Measurements from ENCODE around the gene ZNRD2. TPM values are rescaled to one million over a fixed set of nuclear protein-coding genes. Genes with fewer than 3 reads are reported as not detected.

The ZNRD2 gene
- total RNA-seq, 4 donors from 2014 or later, result 43.6 to 77.3 (median 63.3) TPM

GRCh38 chr11:65548395-65548794 lies 21.9 kb upstream of the ZNRD2 start:
- TF ChIP-seq CTCF (IDR thresholded peaks at IDR 0.05) (no peak), POLR2AphosphoS5 (IDR thresholded peaks at IDR 0.05) (no peak), EP300 (IDR thresholded peaks at IDR 0.05) (no peak), POLR2A (IDR thresholded peaks at IDR 0.05; ENCODE audit: low read depth) (no peak)
- Histone ChIP-seq H3K4me1 (peaks cover 0 to 29% (median 27%) of the 10 kb centered on the region in 4 donors), H3K27ac (replicated peaks in 1 of 4) (peak overlapping the region in 1 of 4 donors; percentile 5), H3K36me3 (peaks cover 0 to 92% (median 80%) of the 10 kb centered on the region in 4 donors), H3K27me3 (no peaks in the 10 kb centered on the region), H3K4me3 (no peak overlapping the region), H3K9me3 (no peaks in the 10 kb centered on the region)
- no peak for DNase-seq (ENCODE audit: extremely low spot score)
- intact Hi-C loops (cut with DNase I), result no loop called here
- 84% methylated on average over 3 of the region's 3 CpGs for WGBS

- intact Hi-C loops (cut with DNase I), result no loop called here
- Histone ChIP-seq H3K27ac (replicated peaks in 1 of 4) (no peak overlapping the region), H3K4me3 (no peak overlapping the region), H3K27me3 (no peaks in the 10 kb centered on the region), H3K9me3 (no peaks in the 10 kb centered on the region), H3K4me1 (peaks cover 0 to 36% (median 34%) of the 10 kb centered on the region in 4 donors), H3K36me3 (peaks cover 0 to 92% (median 86%) of the 10 kb centered on the region in 4 donors)
- WGBS, result 91% methylated on average over 3 of the region's 3 CpGs
- TF ChIP-seq CTCF (IDR thresholded peaks at IDR 0.05), result no peak
- TF ChIP-seq POLR2AphosphoS5 (IDR thresholded peaks at IDR 0.05), result no peak
- TF ChIP-seq EP300 (IDR thresholded peaks at IDR 0.05), result no peak
- TF ChIP-seq POLR2A (IDR thresholded peaks at IDR 0.05; ENCODE audit: low read depth), result no peak
- DNase-seq (ENCODE audit: extremely low spot score), result no peak
Measured at GRCh38 chr11:65549096-65549495, 21.2 kb upstream of the ZNRD2 start.

- Histone ChIP-seq H3K4me3 (no peak overlapping the region), H3K27me3 (no peaks in the 10 kb centered on the region), H3K4me1 (peaks cover 23 to 55% (median 53%) of the 10 kb centered on the region in 4 donors), H3K36me3 (peaks cover 0 to 68% (median 65%) of the 10 kb centered on the region in 4 donors), H3K9me3 (no peaks in the 10 kb centered on the region), H3K27ac (replicated peaks in 1 of 4) (no peak overlapping the region)
- TF ChIP-seq CTCF (IDR thresholded peaks at IDR 0.05) (peak in 2 of 3 experiments; percentile 24 to 43), POLR2AphosphoS5 (IDR thresholded peaks at IDR 0.05) (peak in 1 of 2 donors; percentile 16), EP300 (IDR thresholded peaks at IDR 0.05) (no peak), POLR2A (IDR thresholded peaks at IDR 0.05; ENCODE audit: low read depth) (no peak)
- intact Hi-C loops (cut with DNase I), result no loop called here
- 69% methylated on average over 8 of the region's 17 CpGs for WGBS
- no peak for DNase-seq (ENCODE audit: extremely low spot score)
Measured at GRCh38 chr11:65551572-65552387, 18.5 kb upstream of the ZNRD2 start.

GRCh38 chr11:65552388-65552951 lies 17.8 kb upstream of the ZNRD2 start:
- no peak for TF ChIP-seq EP300 (IDR thresholded peaks at IDR 0.05)
- TF ChIP-seq POLR2AphosphoS5 (IDR thresholded peaks at IDR 0.05), result no peak
- no peak for TF ChIP-seq POLR2A (IDR thresholded peaks at IDR 0.05; ENCODE audit: low read depth)
- TF ChIP-seq CTCF (IDR thresholded peaks at IDR 0.05), result no peak
- Histone ChIP-seq H3K27ac (replicated peaks in 1 of 4) (no peak overlapping the region), H3K27me3 (no peaks in the 10 kb centered on the region), H3K36me3 (peaks cover 0 to 62% (median 58%) of the 10 kb centered on the region in 4 donors), H3K4me3 (no peak overlapping the region), H3K9me3 (no peaks in the 10 kb centered on the region), H3K4me1 (peaks cover 30 to 55% (median 54%) of the 10 kb centered on the region in 4 donors)
- intact Hi-C loops (cut with DNase I), result no loop called here
- no peak for DNase-seq (ENCODE audit: extremely low spot score)
- 75% methylated on average over 7 of the region's 9 CpGs for WGBS

All from esophagus muscularis mucosa (tissue), 4 donors.